ENCODE data around the gene TMEM121B.

DNA sequence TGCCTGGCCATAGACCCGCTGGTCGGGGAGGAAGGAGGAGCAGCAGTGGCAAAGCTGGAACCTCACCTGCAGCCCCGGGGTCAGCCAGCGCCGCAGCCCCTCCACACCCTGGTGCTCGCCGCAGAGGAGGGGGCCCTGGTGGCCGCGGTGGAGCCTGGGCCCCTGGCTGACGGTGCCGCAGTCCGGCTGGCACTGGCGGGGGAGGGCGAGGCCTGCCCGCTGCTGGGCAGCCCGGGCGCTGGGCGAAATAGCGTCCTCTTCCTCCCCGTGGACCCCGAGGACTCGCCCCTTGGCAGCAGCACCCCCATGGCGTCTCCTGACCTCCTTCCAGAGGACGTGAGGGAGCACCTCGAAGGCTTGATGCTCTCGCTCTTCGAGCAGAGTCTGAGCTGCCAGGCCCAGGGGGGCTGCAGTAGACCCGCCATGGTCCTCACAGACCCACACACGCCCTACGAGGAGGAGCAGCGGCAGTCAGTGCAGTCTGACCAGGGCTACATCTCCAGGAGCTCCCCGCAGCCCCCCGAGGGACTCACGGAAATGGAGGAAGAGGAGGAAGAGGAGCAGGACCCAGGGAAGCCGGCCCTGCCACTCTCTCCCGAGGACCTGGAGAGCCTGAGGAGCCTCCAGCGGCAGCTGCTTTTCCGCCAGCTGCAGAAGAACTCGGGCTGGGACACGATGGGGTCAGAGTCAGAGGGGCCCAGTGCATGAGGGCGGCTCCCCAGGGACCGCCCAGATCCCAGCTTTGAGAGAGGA lies 11.9 kb downstream of the TMEM121B start:
- TF ChIP-seq, protein P1, sequence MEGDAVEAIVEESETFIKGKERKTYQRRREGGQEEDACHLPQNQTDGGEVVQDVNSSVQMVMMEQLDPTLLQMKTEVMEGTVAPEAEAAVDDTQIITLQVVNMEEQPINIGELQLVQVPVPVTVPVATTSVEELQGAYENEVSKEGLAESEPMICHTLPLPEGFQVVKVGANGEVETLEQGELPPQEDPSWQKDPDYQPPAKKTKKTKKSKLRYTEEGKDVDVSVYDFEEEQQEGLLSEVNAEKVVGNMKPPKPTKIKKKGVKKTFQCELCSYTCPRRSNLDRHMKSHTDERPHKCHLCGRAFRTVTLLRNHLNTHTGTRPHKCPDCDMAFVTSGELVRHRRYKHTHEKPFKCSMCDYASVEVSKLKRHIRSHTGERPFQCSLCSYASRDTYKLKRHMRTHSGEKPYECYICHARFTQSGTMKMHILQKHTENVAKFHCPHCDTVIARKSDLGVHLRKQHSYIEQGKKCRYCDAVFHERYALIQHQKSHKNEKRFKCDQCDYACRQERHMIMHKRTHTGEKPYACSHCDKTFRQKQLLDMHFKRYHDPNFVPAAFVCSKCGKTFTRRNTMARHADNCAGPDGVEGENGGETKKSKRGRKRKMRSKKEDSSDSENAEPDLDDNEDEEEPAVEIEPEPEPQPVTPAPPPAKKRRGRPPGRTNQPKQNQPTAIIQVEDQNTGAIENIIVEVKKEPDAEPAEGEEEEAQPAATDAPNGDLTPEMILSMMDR (IDR thresholded peaks at IDR 0.05; ENCODE audit: insufficient read depth, low read depth, low read length), result no peak
- TF ChIP-seq EZH2 (IDR thresholded peaks at IDR 0.05; ENCODE audit: insufficient read depth, low read length), result no peak
